ENCODE measurements around the gene DNAH17. TPM values are rescaled to one million over a fixed set of nuclear protein-coding genes. Genes with fewer than 3 reads are reported as not detected.

The DNAH17 gene
- total RNA-seq, 4 donors from 2014 or later: 0.22 to 0.51 TPM; not detected in 2

DNA sequence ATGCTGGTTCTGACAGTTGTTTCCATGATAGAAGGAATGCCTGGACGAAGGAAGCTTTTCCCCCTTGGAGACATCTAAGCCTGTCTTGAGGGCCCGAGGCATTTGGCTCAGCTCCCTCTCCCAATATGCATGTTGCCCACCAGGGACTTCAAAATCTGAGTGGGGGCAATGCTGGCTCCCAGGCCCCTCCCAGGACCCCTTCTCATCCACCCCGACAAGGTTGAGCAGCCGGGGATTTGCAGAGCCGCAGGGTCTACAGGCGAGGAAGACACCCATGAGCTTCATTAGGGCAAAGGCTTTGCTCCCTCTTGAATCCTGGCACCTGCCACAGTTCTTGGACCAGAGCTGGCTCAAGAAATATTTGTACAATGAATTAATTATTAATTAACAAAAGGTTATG, 25.1 kb upstream of the DNAH17 start:
- TF ChIP-seq, protein P1, sequence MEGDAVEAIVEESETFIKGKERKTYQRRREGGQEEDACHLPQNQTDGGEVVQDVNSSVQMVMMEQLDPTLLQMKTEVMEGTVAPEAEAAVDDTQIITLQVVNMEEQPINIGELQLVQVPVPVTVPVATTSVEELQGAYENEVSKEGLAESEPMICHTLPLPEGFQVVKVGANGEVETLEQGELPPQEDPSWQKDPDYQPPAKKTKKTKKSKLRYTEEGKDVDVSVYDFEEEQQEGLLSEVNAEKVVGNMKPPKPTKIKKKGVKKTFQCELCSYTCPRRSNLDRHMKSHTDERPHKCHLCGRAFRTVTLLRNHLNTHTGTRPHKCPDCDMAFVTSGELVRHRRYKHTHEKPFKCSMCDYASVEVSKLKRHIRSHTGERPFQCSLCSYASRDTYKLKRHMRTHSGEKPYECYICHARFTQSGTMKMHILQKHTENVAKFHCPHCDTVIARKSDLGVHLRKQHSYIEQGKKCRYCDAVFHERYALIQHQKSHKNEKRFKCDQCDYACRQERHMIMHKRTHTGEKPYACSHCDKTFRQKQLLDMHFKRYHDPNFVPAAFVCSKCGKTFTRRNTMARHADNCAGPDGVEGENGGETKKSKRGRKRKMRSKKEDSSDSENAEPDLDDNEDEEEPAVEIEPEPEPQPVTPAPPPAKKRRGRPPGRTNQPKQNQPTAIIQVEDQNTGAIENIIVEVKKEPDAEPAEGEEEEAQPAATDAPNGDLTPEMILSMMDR (IDR thresholded peaks at IDR 0.05; ENCODE audit: low read depth): no peak

DNA sequence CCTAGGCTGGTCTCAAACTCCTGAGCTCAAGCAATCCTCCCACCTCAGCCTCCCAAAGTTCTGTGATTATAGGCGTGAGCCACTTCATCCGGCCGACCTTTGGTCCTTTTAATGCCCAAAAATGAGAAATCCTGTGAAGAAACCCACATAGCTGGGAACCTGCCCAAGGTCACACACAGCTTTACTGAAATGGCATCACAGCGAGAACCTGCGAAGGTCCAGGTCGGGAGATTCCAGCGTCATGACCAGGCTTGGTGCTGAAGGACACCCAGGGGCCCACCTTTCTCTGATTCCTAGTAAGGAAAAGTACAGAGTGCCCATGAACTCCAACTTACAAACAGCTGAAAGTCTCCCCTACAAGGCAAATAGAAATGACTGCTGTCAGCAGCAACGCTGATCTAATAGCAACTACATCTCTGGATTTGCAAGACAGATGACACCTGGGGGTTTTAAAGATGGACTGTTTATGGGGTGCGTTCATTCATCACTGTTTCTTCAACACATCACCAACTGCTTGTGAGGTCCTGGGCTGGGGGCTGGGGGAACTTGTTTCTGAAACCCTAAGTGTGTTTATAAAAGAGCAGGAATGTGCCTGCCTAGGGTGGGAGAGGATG, 24.5 kb upstream of the DNAH17 start:
- TF ChIP-seq, protein P1 (IDR thresholded peaks at IDR 0.05; ENCODE audit: low read depth): no peak

DNA sequence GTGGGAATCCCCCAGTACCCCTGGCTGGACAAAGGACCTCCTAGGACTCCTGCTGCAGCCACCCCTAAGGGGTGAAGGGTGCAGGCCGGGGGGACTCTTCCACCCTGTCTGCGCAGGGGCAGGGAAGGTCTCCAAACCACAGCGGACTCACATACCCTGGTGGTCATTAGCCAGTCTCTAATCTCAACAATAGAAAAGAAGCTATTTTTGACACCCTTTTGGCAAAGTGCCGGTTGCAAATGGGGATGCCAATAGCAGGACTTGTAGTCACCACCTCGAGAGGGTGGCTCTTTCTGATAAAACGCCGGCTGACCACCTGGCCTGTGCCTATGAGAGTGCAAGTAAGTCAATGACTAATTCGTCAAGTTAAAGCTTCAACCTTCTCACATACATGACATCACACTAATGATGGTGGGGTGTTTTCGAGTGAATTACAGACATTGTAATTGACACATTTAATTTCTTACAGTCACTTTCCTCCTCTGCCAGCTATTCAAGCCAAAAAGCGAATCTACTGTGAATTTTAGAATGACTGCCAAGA, 23.1 kb upstream of the DNAH17 start:
- TF ChIP-seq, protein P1 (IDR thresholded peaks at IDR 0.05; ENCODE audit: low read depth): no peak

DNA sequence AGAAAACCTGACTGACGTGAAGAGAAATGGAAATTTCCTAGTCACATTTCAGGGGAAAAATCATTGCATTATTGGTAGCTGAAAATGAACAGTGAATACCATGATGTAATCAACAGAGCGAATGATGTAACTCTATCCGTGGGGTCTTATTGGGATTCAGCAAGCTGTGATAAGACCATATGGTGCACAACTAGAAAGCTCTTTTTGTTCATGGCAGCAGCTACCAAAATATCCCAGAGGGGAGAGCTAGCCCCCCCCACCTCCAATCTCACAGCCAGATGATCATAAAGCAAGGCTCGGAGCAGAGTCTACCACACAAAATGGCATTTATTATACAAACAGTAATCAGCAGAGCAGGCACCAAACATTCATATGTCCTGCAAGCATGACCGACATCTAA, 22.2 kb upstream of the DNAH17 start:
- TF ChIP-seq, protein P1 (IDR thresholded peaks at IDR 0.05; ENCODE audit: low read depth): no peak

DNA sequence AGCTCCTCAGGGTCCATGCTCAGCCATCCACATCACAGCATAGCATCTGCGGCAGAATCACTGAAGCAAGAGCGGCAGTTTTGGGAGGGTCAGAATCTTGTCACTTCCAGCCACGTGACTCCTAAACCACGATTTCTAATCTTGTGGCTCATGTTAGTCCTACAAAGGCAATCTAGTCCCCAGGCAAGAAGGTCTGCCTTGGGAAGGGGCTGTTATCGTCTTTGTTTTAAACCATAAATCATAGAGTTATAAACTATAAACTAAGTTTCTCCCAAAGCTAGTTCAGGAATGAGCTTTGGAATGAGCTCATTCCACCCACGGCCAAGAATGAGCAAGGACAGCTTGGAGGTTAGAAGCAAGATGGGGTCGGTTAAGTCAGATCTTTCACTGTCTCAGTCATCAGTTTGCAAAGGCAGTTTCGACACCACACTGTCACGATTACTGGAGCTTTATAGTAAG, 20.8 kb upstream of the DNAH17 start:
- TF ChIP-seq, protein P1 (IDR thresholded peaks at IDR 0.05; ENCODE audit: low read depth): no peak

DNA sequence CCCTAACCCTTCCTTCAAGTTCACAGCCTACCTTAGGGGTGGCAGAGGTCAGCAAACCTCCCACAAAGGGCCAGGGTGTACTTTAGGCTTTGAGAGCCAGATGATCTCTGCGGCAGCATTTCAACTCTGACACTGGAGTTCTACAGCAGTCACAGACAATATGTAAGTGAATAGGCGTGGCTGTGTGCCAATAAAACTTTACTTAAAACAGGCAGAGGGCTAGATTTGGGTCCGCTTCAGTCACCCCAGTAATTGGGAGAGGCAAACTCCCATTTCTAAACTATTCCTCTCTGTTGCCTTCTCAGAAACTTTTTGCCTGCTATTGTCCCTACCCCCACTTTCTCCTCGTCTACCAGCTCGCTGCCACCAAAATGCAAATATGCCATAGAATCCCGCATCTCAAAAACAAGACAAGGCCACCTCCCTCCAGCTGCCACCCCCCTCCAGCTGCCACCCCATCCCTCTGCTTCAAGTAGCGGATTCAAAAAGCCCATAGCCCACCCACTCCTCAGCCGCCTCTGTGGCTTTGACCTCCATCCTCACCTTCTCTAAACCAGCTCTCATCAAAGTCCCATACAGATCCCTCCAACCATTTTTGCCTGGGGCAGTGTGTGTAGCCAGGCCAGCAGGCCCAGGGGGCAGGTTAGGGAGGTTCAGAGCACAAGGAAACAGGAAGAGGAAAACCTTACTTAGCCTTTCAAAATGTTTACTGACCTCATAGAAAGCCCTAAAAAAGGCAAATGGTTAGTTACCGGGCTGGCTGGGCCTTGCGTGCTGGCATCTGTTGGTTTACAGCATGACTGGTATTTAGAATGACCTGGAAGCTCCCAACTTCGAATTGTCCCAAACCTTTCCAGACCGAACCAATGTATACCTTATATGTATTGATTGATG, 19.9 kb upstream of the DNAH17 start:
- TF ChIP-seq, protein P1 (IDR thresholded peaks at IDR 0.05; ENCODE audit: low read depth): no peak

Measured in subcutaneous adipose tissue (tissue), 4 donors.